Ishikawa (cell line): ENCODE measurements around the gene CAMK2D.

Experiments used
- CREB1 ChIP-seq: IDR thresholded peaks from 2 replicates; pipeline ENCODE4 v1.6.1; 2012; ENCODE audit warnings: low read depth
- EP300 ChIP-seq: IDR thresholded peaks from 2 replicates; pipeline ENCODE4 v1.6.1; 2012; ENCODE audit warnings: borderline replicate concordance
- NFIC ChIP-seq: IDR thresholded peaks from 2 replicates; pipeline ENCODE4 v1.6.1; 2012
- RAD21 ChIP-seq: IDR thresholded peaks from 2 replicates; pipeline ENCODE4 v1.6.1; 2012; ENCODE audit warnings: low read depth
- TAF1 ChIP-seq: IDR thresholded peaks from 2 replicates; pipeline ENCODE4 v1.6.1; 2012; ENCODE audit warnings: low read depth, mild to moderate bottlenecking
- TEAD4 ChIP-seq: IDR thresholded peaks from 2 replicates; pipeline ENCODE4 v1.6.1; 2012
- ZBTB7A ChIP-seq: IDR thresholded peaks from 2 replicates; pipeline ENCODE4 v1.6.1; 2012; ENCODE audit warnings: low read depth
- TF ChIP-seq, protein P1 (sequence below): IDR thresholded peaks from 2 replicates; pipeline ENCODE4 v1.6.1; 2012

DNA sequence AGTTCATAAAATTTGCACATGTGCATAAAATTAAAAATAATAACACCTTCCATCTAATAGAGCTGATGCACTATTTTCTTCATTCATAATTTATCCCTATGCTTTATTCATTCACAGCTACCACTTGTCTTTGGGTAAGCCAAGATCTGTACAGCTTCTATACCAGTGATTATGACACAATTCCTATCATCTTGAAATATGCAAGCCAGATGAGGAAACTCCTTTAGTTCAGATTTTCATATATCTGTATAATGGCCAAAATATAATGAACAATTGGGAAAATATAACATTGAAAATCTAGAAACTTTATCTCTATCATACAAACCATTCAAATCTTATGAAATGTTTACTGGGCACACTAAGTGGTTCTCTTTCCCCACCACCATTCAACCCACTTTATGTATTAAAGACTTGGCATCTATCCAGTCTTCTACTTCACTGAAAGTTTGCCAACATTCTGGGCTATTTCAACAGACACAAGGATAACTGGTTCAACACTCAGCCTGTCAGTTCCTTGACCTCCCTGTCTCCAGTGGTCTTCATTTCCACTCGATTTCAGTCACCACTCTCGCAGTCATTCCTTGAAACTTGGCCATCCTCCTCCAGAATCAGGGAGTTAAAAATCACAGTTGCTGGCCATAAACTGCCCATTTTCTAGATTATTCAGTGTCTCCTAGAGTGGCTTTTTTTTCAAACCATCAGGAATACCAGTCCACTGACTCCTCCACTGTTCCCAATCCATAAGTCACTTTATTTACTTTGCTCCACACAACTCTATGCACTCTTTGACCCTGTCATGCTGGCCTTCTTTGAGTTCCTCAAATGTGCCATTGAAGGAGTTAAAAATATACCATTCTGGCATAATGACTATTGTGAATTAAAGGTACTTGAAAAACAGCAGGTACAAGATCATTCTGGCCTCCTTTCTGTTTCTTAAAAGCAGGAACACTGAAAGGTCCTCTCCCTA, 85.5 kb downstream of the CAMK2D start:
- TF ChIP-seq NFIC (no peak), RAD21 (no peak), TAF1 (no peak), TEAD4 (no peak), EP300 (no peak), CREB1 (no peak), ZBTB7A (no peak)
- TF ChIP-seq, protein P1, sequence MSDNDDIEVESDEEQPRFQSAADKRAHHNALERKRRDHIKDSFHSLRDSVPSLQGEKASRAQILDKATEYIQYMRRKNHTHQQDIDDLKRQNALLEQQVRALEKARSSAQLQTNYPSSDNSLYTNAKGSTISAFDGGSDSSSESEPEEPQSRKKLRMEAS = no peak
